ENCODE results near the gene BRD7. TPM values are rescaled to one million over a fixed set of nuclear protein-coding genes. Genes with fewer than 3 reads are reported as not detected.

Gene BRD7
- 38.7 and 56.3 TPM in 2 replicates for total RNA-seq (2014; rRNA removed; shearing (Covaris generic))

DNA sequence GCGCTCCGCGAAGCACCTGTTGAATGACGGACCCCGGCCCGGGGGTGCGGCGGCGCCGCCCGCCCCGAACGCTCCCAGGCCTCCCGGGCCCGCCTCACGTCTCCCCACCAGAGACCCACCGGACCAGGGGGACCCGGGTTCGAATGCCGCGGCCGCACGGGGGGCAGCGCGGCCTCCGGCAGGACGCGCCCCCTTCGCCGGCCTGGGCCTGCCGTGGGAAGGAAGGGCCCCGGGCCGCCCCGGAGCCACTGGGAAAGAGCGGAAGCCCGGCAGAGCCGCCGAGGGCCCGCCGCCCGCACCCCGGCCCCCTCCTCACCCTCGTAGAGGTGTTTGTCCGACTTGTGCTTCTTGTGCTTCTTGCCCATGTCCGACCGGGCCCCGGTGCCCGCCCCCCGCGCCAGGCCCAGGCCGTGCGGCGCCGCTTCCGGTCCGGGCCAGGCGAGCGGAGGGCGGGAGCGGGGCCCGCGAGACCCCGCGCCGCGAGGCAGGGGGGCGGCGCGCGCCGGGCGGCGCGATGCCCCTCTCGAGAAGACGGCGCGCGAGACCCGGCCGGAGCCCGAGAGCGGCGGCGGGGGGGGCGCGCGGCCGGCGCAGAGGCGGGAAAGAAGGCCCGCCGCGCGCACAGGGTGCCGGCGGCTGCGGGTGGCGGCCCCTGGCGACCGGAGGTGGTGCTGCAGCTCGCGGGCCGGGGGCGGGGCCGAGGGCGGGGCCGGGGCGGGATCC lies at the start of gene BRD7:
TSS of gene BRD7 (minus strand) at position 579 of the 723 bp plus-strand sequence. CDS start at position 365, 214 bp downstream.
- peak; percentile 56 for DNase-seq (ENCODE audit: low read depth)

DNA sequence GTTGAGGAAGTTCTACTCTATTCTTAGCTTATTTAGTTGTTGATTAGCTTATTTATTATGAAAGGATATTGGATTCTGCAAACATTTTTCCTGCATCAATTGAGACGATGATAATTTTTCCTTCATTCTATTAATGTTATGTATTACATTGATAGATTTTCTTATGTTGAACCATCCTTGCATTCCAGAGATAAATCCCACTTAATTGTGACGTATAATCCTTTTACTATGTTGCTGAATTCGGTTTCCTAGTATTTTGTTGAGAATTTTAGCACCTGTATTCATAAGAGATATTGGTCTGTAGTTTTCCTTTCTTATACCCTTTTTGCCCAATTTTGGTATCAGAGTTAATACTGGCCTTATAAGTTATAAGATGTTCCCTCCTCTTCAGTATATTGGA lies 47.6 kb upstream of the BRD7 start:
- no peak for DNase-seq (ENCODE audit: low read depth)

DNA sequence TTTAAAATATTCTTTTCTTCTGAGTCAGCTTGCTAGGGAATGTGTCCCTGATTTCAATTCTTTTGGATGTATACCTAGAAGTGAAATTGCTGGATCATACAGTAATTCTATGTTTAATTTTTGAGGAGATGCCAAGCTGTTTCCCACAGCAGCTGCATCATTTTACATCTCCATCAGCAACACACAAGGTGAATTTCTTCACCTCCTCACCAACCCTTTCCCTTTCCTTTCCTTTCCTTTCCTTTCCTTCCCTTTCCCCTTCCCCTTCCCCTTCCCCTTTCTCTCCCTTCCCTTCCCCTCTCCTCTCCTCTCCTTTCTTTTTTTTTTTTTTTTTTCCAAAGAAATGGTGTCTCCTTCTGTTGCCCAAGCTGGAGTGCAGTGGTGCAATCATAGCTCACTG lies 45.4 kb upstream of the BRD7 start:
- no peak for DNase-seq (ENCODE audit: low read depth)

DNA sequence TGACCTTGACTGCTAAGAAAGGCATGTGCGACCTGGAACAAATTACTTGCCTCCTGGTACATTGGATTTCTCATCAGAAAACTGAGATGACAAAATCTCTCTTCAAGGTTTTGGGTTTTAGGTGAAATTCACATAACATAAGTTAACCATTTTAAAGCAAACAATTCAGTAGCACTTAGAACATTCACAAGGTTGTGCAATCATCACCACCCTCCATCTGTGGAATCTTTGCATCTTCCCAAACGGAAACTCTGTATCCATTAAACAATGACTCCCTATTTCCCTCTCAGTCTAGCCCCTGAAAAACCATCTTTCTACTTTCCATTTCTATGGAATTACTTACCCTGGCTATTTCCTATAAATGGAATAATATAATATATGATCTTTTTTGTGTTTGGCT lies 42.2 kb upstream of the BRD7 start:
- DNase-seq (ENCODE audit: low read depth) = no peak

DNA sequence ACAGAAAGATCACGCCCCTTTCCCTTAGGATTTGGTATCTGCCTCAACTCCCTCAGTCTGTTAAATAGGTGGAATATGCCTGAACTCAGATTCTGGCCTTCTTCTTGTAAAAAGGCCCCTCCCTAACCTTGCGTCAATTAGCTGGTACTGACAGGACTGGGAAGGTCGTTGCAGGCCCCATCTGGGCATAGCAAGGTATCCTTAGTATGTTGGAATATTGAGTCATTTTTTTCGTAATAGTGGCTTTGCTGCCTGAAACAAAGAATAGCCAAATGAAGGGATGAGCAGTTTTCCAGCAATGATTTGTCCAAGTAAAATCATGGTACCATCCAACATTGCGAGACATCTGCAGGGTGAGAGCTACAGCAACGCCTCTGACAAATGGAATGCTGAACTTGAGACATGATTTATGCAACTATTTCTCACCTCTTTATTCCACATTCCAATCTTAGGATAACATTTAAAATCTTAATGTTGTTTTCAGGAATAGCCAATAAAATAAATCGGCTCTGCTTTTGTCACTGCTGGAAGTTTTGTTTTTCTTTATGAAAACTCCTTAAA lies 39.3 kb upstream of the BRD7 start:
- DNase-seq (ENCODE audit: low read depth) = no peak

DNA sequence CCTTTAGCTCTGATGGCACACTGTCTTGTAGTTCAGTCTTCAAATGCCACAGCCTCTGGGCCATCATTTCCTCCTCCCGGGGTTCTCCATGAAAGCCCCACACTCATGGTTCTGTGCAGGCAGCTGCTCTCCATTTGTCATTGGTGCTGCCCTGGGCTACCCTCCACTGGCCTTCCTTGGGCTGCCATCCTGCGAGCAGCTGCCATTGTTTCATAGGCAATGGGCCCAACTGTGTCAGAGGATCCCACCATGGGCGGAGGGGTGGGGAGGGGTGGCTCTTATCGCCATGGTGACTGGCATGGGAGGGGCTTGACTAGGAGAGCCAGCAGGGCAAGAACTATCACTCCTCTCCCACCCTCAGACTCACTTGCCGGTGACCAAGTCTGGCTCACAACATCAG lies 38.6 kb upstream of the BRD7 start:
- DNase-seq (ENCODE audit: low read depth) = no peak

DNA sequence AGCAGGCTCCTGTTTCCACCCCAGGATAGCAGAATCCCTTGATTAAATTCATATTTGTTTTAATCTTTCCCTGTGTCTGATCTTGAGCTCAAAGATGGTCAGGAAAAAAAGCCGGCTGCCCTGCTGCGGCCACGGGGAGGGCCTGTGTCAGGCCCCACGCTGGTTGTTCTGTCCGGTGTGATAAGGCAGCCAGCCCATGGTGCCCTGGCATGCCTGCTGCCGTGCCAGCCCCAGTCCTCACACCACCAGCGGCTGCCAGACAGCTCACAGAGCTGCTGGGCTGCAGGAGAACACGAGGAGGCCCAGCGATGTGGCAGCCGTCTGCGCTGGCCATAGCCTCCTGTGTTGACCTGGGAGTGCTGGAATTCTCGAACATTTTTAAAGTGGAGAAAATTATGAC lies 34.7 kb upstream of the BRD7 start:
- no peak for DNase-seq (ENCODE audit: low read depth)

DNA sequence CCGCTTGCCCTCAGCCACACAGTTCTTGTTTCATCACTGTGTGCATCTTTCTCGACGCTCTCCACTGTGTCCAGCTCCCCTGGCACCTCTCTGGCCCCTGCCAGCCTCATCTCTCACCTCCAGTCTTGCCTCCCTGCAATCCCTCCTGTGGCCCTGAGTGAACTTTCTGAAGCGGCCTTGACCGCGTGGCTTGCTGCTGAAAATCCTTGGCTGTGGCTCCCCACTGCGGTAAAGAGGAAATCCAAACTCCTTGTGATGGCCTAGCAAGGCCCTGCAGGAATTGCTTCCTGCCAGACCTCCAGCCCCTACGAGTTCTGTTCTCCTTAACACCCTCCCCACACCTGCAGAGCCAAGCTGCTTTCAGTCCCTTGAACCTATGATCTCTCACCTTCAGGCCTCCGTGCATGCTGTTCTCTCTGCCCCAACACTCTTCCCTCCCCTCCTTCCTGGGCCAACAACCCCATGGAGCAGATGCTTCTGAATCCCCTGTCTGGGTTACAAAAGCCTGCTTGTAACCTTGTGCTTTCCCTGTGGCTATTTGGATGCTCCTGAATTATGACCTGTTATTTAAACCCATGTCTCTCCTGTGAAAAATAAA lies 33.6 kb upstream of the BRD7 start:
- no peak for DNase-seq (ENCODE audit: low read depth)

DNA sequence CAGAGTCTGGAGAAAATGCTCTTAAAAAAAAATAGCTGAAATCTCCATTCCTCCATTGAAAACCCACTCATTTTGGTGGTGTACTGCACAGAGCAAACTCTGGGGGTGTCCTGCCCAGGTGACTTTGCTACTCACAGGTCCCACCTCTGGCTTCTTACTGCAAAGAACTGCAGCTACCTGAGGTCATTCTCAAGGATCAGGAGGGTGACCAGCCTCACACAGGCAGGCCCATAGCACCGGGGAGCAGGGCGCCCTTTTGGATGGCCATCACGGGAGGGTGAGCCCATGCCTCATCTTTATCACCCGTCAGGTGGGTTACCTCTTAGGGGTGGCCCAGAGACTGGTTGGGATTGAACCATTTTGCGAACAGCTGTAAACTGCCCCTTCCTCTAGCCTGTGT lies 32.6 kb upstream of the BRD7 start:
- DNase-seq (ENCODE audit: low read depth) = no peak

DNA sequence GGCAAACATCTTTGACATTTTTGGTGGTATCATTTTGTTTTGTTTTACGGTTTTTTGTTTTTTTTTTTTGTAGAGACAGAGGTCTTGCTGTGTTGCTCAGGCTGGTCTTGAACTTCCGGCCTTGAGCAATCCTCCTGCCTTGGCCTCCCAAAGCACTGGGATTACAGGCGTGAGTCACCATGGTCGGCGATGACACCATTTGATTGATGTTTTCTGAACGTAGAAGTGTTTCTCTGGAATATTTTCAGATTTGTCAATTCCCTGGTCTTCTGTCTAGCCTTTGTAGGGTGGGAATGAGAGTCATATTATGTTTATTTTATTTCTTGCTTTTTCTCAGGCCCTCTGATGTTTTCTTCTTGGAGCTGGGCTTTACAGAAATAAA lies 32.2 kb upstream of the BRD7 start:
- peak; percentile 49 for DNase-seq (ENCODE audit: low read depth)

DNA sequence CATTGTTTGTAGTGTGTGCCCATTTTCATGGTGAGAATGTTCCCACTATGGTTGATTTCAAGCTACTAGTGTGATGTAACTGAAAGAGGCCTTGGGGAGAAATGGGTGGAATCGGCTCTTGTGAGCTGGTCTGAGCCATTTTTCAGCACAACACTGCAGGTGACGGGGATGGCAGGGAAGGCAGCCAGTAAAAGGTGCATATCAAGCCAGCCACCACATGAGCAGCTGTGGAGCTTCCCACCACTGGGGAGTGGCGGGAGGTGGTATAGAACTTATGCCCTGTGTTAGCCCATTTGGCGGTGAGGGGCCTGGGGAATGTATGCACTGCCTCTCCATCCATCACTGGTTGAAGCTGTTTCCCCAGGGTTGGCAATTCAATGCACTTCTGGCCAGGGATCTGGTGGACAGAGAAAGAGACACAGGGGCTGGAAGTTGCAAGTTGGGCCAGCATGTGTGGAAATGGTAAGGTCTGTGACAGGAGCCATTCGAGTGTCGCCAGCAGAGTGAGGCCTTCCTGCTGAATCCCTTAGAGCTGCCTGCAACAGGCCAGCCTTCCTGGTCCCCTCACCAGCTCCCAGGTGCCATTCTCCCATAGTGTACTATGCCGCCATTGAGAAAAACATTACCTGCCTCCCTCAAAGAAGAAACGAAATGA lies 31.7 kb upstream of the BRD7 start:
- no peak for DNase-seq (ENCODE audit: low read depth)

DNA sequence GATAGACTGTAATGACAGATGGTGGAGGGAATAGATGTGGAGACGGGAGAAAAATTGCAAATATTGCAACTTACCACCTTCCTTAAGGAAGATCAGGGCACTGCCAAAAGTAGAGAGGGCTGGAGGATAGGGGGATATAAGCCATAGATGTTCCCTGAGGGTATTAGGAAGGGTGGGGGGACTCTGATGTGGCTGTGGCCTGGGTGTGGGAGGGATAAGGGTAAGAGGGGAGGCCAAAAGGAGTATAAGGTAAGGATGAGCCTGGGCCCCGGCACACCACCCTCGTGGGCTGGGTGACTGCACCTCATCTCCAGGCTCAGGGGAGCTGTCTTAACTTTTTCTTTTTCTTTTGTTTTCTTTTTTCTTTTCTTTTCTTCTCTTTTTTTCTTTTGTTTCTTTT lies 30.6 kb upstream of the BRD7 start:
- DNase-seq (ENCODE audit: low read depth) = no peak

DNA sequence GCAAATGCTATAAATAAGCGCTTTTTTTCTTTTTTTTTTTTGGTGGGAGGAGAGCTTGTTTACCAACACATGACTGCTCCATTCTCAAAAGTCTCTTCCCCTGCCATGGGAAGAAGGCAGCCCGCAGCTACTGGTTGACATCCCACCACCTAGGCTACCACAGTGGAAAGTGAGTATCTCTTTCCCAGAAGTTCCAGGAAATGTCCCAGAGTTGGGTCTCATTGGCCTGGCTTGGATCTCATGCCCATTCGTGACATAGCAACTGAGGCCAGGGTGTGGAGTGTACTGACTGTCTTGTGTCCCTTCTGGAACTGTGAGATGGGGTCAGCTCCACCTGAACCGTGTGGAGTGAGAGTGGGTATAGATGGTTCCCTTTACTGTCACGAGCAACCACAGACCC lies 29.5 kb upstream of the BRD7 start:
- DNase-seq (ENCODE audit: low read depth) = no peak

DNA sequence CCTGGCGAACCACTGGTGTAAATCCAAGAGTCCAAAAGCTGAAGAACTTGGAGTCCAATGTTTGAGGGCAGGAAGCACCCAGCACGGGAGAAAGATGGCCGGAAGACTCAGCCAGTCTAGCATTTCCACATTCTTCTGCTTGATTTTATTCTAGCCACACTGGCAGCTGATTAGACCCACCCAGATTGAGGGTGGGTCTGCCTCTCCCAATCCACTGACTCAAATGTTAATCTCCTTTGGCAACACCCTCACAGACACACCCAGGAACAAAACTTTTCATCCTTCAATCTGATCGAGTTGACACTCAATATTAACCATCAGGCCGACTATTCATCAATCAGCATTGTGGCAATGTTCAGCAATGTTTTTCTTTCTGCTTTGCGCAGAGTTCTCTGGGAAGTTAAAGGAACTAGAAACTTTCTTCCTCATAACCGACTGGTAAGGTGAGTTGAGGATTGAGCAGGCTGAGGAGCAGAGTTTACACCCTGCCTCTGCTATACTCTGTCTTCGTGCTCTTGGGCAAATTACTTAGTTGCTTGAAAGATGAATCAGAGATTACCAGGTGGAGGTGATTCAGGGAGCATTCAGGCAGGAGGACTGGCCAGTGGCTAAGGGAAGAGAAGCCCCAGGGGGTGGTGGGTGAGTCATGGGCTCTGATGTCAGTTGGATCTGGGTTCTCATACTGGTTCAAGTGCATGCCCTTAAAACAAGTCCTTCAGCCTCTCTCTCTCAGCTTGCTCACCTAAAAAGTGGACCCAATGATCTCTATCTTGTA lies 28.2 kb upstream of the BRD7 start:
- peak; percentile 96 for DNase-seq (ENCODE audit: low read depth)

DNA sequence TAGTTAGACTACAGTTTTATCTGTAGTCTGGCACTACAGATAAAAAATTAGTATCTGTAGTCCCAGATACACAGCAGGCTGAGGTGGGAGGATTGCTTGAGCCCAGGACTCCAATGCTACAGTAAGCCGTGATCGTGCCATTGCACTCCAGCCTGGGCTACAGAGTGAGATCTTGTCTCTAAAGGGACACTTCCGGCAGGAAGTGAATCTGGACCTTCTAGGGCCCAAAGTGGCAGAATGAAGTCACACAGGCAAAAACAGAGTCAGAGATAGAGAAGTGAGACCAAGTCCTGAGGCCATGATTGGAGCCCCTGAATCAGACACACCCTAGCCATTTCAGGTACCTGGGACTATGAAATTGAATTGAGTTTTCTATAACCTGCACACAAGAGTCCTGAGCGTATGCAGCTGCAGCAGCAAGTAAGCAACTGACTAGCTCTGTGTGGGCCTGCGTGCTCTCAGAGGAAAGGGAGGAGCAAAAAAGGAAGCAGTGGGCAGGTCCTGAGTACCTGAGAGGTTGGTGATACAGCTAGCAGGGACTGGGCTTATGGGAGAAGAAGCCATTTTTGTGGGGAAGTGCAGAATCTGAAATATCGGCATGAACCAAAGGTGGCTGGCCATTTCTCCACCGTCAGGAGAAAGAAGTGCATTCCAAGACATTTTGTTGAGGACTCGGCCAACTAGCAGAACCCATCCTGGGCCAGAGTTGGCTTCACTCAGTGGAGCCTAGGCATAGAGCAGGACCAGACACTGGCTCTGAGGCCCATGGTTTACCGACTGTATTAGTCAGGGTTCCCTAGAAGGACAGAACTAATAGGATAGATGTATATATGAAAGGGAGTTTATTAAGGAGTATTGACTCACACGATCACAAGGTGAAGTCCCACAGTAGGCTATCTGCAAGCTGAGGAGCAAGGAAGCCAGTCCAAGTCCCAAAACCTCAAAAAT lies 27.2 kb upstream of the BRD7 start:
- DNase-seq (ENCODE audit: low read depth) = no peak

DNA sequence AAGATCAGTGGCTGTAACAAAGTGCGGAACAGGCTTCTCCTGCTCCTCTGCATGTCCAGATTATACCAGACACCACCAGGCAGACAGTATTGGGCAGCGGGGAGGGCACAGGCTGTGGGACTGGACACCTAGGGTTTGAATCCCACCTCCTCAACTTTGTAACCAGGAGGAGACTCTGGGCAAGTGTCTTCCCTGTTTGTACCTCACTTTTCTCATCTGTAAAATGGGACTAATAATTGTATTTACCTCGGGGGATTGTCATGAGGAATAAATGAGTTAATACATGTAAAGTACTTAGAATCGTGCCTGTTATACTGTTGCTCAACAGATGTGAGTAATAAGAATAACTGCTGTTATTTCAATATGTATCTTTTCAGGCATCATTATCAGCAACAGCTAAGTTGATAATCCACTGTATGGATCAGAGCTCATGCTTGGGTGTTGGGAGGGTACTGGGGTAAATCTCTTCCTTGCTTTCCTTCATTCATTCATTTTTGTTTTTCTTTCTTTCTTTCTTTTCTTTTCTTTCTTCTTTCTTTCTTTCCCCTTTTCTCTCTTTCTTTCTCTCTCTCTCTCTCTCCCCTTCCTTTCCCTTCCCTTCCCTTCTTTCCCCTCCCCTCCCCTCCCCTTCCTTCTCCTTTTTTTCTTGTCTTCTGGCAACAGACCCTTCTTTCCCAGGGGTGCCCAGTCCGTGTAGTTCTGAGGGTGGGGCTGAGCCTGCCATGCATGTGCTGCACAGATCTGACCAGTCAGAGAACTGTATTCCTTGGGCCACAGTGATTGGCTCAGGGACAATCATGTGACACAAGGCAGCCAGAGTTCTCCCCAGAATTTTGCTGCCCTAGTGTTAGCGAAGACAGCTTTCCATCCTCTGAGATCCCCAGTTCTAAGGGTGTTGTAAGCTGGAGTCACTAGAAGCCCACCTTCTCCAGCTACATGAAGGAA lies 25.3 kb upstream of the BRD7 start:
- DNase-seq (ENCODE audit: low read depth) = no peak

DNA sequence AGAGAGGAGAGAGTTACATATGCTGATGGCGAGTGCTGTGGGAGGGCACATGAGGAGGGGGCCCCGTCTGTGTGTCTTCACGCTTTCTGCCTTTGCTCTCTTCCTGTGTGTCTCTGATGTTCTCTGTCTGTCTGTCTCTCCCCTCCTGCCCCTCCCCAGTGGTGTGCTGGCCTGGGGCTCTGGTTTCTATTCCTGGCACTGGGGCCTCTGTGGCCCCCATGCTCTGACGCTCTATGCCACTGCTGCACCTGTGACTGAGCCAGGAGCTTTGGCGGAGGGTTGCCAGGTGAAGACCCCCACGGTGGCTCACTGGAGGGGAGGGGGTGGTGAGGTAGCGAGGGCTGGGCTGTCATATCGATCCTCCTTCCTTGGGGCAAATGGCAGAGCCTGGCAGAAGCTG lies 24.6 kb upstream of the BRD7 start:
- DNase-seq (ENCODE audit: low read depth) = no peak

DNA sequence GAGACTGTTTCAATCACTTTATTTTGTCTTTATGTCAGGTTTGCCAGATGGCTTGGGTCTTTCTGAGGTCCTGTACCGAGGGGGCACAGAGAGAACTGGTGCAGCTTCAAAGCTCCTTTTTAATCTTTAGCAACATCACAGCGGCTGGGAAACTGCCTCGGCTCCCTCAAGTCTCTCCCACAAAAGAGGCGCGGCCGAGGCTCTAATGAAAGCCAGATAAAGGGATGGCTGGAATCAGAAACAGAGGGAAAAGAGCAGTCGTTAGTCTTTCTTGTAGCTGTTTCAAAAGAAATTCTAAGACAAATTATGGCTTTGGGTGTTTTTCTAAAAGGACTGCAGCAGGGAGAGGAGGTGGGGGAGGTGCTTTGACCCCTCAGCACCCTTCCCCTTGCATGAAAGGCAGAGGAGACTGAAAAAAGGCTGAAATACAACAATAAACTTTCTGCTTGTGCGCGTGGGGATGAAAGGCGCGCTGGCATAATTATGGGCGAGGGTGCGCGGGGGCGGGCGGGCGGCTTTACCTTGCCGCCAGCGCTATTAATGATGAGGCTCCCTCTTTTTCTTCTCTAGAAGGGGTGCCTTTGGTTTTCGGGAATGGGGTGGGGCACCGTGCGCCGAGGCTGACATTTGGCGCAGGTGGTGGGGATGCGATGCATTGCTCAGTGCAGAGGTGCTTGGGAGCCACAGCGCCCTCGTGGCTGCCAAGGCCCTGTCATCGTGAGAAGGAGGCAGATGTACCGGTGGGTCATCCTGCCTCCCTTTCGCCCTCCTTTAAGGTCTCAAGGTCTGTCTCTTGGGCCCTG lies 22.3 kb upstream of the BRD7 start:
- DNase-seq (ENCODE audit: low read depth) = no peak

DNA sequence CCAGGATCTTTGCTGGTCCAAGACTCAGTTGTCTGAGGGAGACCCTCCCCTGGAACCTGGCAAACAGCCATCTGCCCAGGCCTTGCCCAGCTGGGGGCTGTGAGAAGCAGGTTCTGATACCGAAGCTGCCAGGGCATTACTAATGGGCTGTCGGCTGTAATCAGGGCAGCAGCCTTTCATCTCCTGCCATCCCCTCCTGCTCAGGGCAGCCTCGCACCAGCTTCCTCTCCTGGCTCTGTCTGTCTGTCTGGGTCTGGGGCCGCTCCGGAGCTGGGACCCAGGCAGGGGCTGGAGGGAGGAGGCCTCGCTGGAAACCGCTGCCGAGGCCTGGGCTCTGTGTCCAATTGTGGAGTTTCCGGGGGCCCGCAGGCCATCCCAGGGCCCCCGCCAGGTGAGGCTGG lies 21.6 kb upstream of the BRD7 start:
- DNase-seq (ENCODE audit: low read depth) = no peak
